A673 (cell line): Measurements from ENCODE around the gene DCAF8.

ENCODE experiments used
- EZH2 ChIP-seq: fragments of 200-600 bp; sonication (generic); IDR thresholded peaks from 2 replicates; pipeline ENCODE4 v1.6.1; 2017; ENCODE audit warnings: borderline replicate concordance, low read depth, mild to moderate bottlenecking, mixed read lengths, antibody characterized with exemption, low read length; ENCODE audit not compliant: poor library complexity, severe bottlenecking
- TF ChIP-seq, protein P1 (sequence below): fragments of 300-800, 200-600 bp; sonication (generic); conservative IDR thresholded peaks from 2 replicates; pipeline ENCODE4 v1.5.1; 2017; ENCODE audit warnings: low read depth, mild to moderate bottlenecking, antibody characterized with exemption, low read length, moderate library complexity, mixed read lengths

DNA sequence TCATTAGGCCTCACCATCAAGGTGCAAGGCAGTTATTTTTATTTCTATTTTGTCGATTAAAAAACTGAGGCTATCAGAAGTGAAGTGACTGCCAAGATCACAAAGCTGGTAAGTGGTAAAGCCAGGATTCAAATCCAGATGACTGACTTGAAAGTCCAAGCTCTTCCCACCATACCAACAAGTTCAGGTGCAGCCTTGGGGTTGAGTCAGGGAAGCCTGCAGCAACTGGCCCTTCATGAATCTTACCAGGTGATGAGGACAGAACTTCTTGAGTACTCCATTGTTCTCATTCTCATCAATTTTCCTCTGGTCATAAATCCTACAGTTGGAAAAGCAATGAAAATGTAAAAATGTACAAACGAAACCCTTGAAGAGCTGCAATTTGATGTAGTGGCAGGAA, 37.0 kb downstream of the DCAF8 start:
- TF ChIP-seq, protein P1, sequence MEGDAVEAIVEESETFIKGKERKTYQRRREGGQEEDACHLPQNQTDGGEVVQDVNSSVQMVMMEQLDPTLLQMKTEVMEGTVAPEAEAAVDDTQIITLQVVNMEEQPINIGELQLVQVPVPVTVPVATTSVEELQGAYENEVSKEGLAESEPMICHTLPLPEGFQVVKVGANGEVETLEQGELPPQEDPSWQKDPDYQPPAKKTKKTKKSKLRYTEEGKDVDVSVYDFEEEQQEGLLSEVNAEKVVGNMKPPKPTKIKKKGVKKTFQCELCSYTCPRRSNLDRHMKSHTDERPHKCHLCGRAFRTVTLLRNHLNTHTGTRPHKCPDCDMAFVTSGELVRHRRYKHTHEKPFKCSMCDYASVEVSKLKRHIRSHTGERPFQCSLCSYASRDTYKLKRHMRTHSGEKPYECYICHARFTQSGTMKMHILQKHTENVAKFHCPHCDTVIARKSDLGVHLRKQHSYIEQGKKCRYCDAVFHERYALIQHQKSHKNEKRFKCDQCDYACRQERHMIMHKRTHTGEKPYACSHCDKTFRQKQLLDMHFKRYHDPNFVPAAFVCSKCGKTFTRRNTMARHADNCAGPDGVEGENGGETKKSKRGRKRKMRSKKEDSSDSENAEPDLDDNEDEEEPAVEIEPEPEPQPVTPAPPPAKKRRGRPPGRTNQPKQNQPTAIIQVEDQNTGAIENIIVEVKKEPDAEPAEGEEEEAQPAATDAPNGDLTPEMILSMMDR: no peak
- no peak for TF ChIP-seq EZH2
